ENCODE results near the gene BAK1. TPM values are rescaled to one million over a fixed set of nuclear protein-coding genes. Genes with fewer than 3 reads are reported as not detected.
"Not testable (repeated sequence)": the region's sequence is repeated elsewhere in the genome, so short reads cannot be mapped to it uniquely, and the experiment has no call there.

Gene BAK1
- total and polyA plus RNA-seq, 2 of the 13 experiments (the other 11 are each of a cell fraction or from before 2014, with no cell fraction given): 15.0 to 23.8 TPM

- CTCF ChIA-PET (ENCODE audit: low intra/inter-chr PET ratio, low total read pairs): no interaction called here
Measured at GRCh38 chr6:33557376-33557775, 22.7 kb downstream of the BAK1 start.

GRCh38 chr6:33552883-33553282 lies 27.2 kb downstream of the BAK1 start:
- DNase-seq (ENCODE audit: low spot score) (peak; percentile 44), FAIRE-seq (peak; percentile 74), ATAC-seq (peak; percentile 60; the same call in 2 of the 3 replicates)
- H3K79me2 ChIP-seq (ENCODE audit: insufficient read depth, low read length); H3K4me2 ChIP-seq (ENCODE audit: low read depth, low read length); intact Hi-C loops (cut with micrococcal nuclease; ENCODE audit: unreplicated experiment); H3K9ac ChIP-seq (ENCODE audit: insufficient read depth, low read depth, low read length); BruUV-seq (replicated peaks); H4K20me1 ChIP-seq (ENCODE audit: insufficient read depth, low read length); H3K27me3 ChIP-seq (ENCODE audit: control insufficient read depth in 1 of 2, insufficient read depth in 2 of 2, low read length in 2 of 2); H3K9me3 ChIP-seq (ENCODE audit: low read length); H3K27ac ChIP-seq (ENCODE audit: extremely low read length, insufficient read depth, low read length); H3K4me3 ChIP-seq (replicated peaks in 1 of 3; ENCODE audit: insufficient read depth in 1 of 3, low read depth in 2 of 3, low read length in 3 of 3); CTCF ChIA-PET (ENCODE audit: low intra/inter-chr PET ratio, low total read pairs); H3K36me3 ChIP-seq (replicated peaks in 1 of 2; ENCODE audit: control insufficient read depth in 1 of 2, insufficient read depth in 2 of 2, low read length in 2 of 2); H2AFZ ChIP-seq (ENCODE audit: low read length); H3K4me1 ChIP-seq (ENCODE audit: insufficient read depth, low read length); in situ Hi-C loops (cut with HindIII; ENCODE audit: extremely low pct_ligation_motif_present, low pct_unique_long_range_greater_than_20kb): not testable (repeated sequence)
- TF ChIP-seq ZNF441 (CRISPR knock-in tag; IDR thresholded peaks at IDR 0.05; ENCODE audit: borderline replicate concordance) (peak; percentile 93), CEBPB (IDR thresholded peaks at IDR 0.05; ENCODE audit: borderline replicate concordance, low read depth, low read length) (peak; percentile 19; the same call in 1 of the 2 replicates)
- TF ChIP-seq, protein P1, sequence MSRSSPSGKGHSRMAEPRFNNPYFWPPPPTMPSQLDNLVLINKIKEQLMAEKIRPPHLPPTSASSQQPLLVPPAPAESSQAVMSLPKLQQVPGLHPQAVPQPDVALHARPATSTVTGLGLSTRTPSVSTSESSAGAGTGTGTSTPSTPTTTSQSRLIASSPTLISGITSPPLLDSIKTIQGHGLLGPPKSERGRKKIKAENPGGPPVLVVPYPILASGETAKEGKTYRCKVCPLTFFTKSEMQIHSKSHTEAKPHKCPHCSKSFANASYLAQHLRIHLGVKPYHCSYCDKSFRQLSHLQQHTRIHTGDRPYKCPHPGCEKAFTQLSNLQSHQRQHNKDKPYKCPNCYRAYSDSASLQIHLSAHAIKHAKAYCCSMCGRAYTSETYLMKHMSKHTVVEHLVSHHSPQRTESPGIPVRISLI (CRISPR knock-in tag; IDR thresholded peaks at IDR 0.05; ENCODE audit: borderline replicate concordance): peak; percentile 77; the same call in 1 of the 2 replicates
- WGBS (ENCODE audit: low lambda C conversion rate): 30% methylated on average over 3 of the region's 3 CpGs
- POLR2A ChIA-PET: interaction anchor here (1.2 kb wide), 1 partner anchor 98 kb away, joined by 4 read pairs; the partner anchor contains the start of gene ZBTB9

More at GRCh38 chr6:33557376-33557775, 22.7 kb downstream of the BAK1 start:
- ATAC-seq (no peak), FAIRE-seq (no peak), DNase-seq (ENCODE audit: low spot score) (no peak)
- Histone ChIP-seq H3K79me2 (ENCODE audit: insufficient read depth, low read length) (no peaks in the 10 kb centered on the region), H3K4me2 (ENCODE audit: low read depth, low read length) (no peak overlapping the region), H3K27me3 (ENCODE audit: control insufficient read depth in 1 of 2, insufficient read depth in 2 of 2, low read length in 2 of 2) (no peaks in the 10 kb centered on the region), H3K9me3 (ENCODE audit: low read length) (no peaks in the 10 kb centered on the region; the same call in 1 of the 2 replicates), H3K27ac (ENCODE audit: extremely low read length, insufficient read depth, low read length) (no peak overlapping the region), H3K4me3 (replicated peaks in 1 of 3; ENCODE audit: insufficient read depth in 1 of 3, low read depth in 2 of 3, low read length in 3 of 3) (no peak overlapping the region), H4K20me1 (ENCODE audit: insufficient read depth, low read length) (no peaks in the 10 kb centered on the region), H3K36me3 (replicated peaks in 1 of 2; ENCODE audit: control insufficient read depth in 1 of 2, insufficient read depth in 2 of 2, low read length in 2 of 2) (no peaks in the 10 kb centered on the region), H3K9ac (ENCODE audit: insufficient read depth, low read depth, low read length) (no peak overlapping the region), H2AFZ (ENCODE audit: low read length) (no peak overlapping the region), H3K4me1 (ENCODE audit: insufficient read depth, low read length) (no peaks in the 10 kb centered on the region)
- intact Hi-C loops (cut with micrococcal nuclease; ENCODE audit: unreplicated experiment) (no loop called here), in situ Hi-C loops (cut with HindIII; ENCODE audit: extremely low pct_ligation_motif_present, low pct_unique_long_range_greater_than_20kb) (no loop called here)
- no TSS peak for BruUV-seq (replicated peaks)
- WGBS (ENCODE audit: low lambda C conversion rate): 80% methylated on average over 4 of the region's 4 CpGs
- TF ChIP-seq ZNF256 (CRISPR knock-in tag; conservative IDR thresholded peaks at IDR 0.05) (no peak), MAFK (conservative IDR thresholded peaks at IDR 0.05 in 1 of 2, IDR thresholded peaks at IDR 0.05 in 1 of 2; ENCODE audit: low read length in 2 of 2) (0 out of 4 replicates have a peak, but pooled peaks of 1 of the 2 experiments have one; percentile 5)
- TF ChIP-seq, protein P2, sequence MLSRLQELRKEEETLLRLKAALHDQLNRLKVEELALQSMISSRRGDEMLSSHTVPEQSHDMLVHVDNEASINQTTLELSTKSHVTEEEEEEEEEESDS (CRISPR knock-in tag; IDR thresholded peaks at IDR 0.05; ENCODE audit: borderline replicate concordance): no peak
- POLR2A ChIA-PET: no interaction called here

All from HepG2 (cell line).